Trophoblast cell (in vitro differentiated cells and primary cell): ENCODE results near the gene ACSL5.
A peak's percentile ranks its signal among the peaks of the same experiment; 100 is the strongest.

ENCODE experiments used
- DNase-seq, 2 donors: peaks; one replicate each; pipeline ENCODE4 v3.0.0-alpha.2; 2016
- H2AFZ ChIP-seq: 2 replicates; pipeline ENCODE4 v1.6.1; 2013; ENCODE audit warnings: low read length, moderate library complexity, mild to moderate bottlenecking; ENCODE audit not compliant: insufficient read depth, poor library complexity
- H2AK5ac ChIP-seq: 2 replicates; pipeline ENCODE4 v1.6.1; 2013; ENCODE audit warnings: mild to moderate bottlenecking, low read length
- H2BK120ac ChIP-seq: 2 replicates; pipeline ENCODE4 v1.6.1; 2013; ENCODE audit warnings: low read length, mild to moderate bottlenecking, moderate library complexity; ENCODE audit not compliant: insufficient read depth, poor library complexity
- H2BK12ac ChIP-seq: 2 replicates; pipeline ENCODE4 v1.6.1; 2013; ENCODE audit warnings: mild to moderate bottlenecking, low read length, moderate library complexity
- H2BK5ac ChIP-seq: 2 replicates; pipeline ENCODE4 v1.6.1; 2013; ENCODE audit warnings: low read length, low read depth, moderate library complexity, mild to moderate bottlenecking; ENCODE audit not compliant: poor library complexity
- H3K14ac ChIP-seq: 2 replicates; pipeline ENCODE4 v1.6.1; 2013; ENCODE audit warnings: mild to moderate bottlenecking, low read length
- H3K18ac ChIP-seq: 2 replicates; pipeline ENCODE4 v1.6.1; 2013; ENCODE audit warnings: mild to moderate bottlenecking, low read length
- H3K23ac ChIP-seq: 2 replicates; pipeline ENCODE4 v1.6.1; 2013; ENCODE audit warnings: low read length
- H3K27ac ChIP-seq: 2 replicates; pipeline ENCODE4 v1.5.1; 2013; ENCODE audit warnings: low read depth, mild to moderate bottlenecking, inconsistent platforms, low read length, moderate library complexity
- H3K27me3 ChIP-seq: 2 replicates; pipeline ENCODE4 v1.6.1; 2013; ENCODE audit warnings: inconsistent platforms, mild to moderate bottlenecking, low read length, moderate library complexity; ENCODE audit not compliant: insufficient read depth
- H3K36me3 ChIP-seq, 2 experiments: 1 replicate in 1 of 2; 2 replicates in 1 of 2; pipeline ENCODE4 v1.6.1; 2013; ENCODE audit warnings: low read length in 2 of 2, mild to moderate bottlenecking in 2 of 2, moderate library complexity in 1 of 2; ENCODE audit not compliant: insufficient read depth in 2 of 2, control insufficient read depth in 1 of 2
- H3K4ac ChIP-seq: 2 replicates; pipeline ENCODE4 v1.6.1; 2013; ENCODE audit warnings: low read depth, mild to moderate bottlenecking, low read length, moderate library complexity
- H3K4me1 ChIP-seq, 2 experiments: 1 replicate in 1 of 2; 2 replicates in 1 of 2; pipeline ENCODE4 v1.6.1; 2013; ENCODE audit warnings: low read length in 2 of 2, mild to moderate bottlenecking in 2 of 2, moderate library complexity in 1 of 2; ENCODE audit not compliant: insufficient read depth in 2 of 2, control insufficient read depth in 1 of 2
- H3K4me2 ChIP-seq: 2 replicates; pipeline ENCODE4 v1.6.1; 2013; ENCODE audit warnings: inconsistent platforms, mild to moderate bottlenecking, low read length, moderate library complexity
- H3K4me3 ChIP-seq: 2 replicates; pipeline ENCODE4 v1.5.1; 2013; ENCODE audit warnings: mild to moderate bottlenecking, low read depth, low read length, inconsistent platforms
- H3K79me1 ChIP-seq: one replicate; pipeline ENCODE4 v1.6.1; 2013; ENCODE audit warnings: low read length
- H3K79me2 ChIP-seq: 2 replicates; pipeline ENCODE4 v1.6.1; 2013; ENCODE audit warnings: low read length, mild to moderate bottlenecking; ENCODE audit not compliant: control insufficient read depth, insufficient read depth, poor library complexity
- H3K9ac ChIP-seq: 2 replicates; pipeline ENCODE4 v1.6.1; 2013; ENCODE audit warnings: mild to moderate bottlenecking, low read length
- H3K9me3 ChIP-seq: 2 replicates; pipeline ENCODE4 v1.6.1; 2013; ENCODE audit warnings: low read depth, mild to moderate bottlenecking, control low read depth, inconsistent platforms, low read length; ENCODE audit not compliant: insufficient read depth
- H4K12ac ChIP-seq: 2 replicates; pipeline ENCODE4 v1.6.1; 2013; ENCODE audit warnings: low read depth, mild to moderate bottlenecking, low read length, moderate library complexity
- H4K8ac ChIP-seq: 2 replicates; pipeline ENCODE4 v1.6.1; 2013; ENCODE audit warnings: low read depth, mild to moderate bottlenecking, low read length, moderate library complexity
- H4K91ac ChIP-seq: one replicate; pipeline ENCODE4 v1.6.1; 2013; ENCODE audit warnings: low read depth, mild to moderate bottlenecking, low read length, moderate library complexity
- WGBS: extraction: QIAGEN DNeasy Blood & Tissue Kit; methylation state at CpG from one replicate; pipeline ENCODE4 v1.1.7; 2013; ENCODE audit warnings: missing lambda C conversion rate; ENCODE audit not compliant: insufficient read length, insufficient coverage; ENCODE audit errors: extremely low coverage; 5-methylcytosine and 5-hydroxymethylcytosine counted together

ACSL5 gene

GRCh38 chr10:112426111-112426510, 52.2 kb downstream of the ACSL5 start:
- no peak overlapping the region for H2BK12ac ChIP-seq
- H2BK5ac ChIP-seq, result no peak overlapping the region
- H4K12ac ChIP-seq, result no peak overlapping the region
- WGBS, result no CpG with 5 or more reads among the region's 2 CpGs
- no peaks in the 10 kb centered on the region for H3K79me2 ChIP-seq
- no peak overlapping the region for H3K23ac ChIP-seq
- no peak overlapping the region for H3K9ac ChIP-seq
- no peak overlapping the region for H4K91ac ChIP-seq
- no peak overlapping the region for H3K4me2 ChIP-seq
- no peaks in the 10 kb centered on the region for H3K4me1 ChIP-seq
- no peak overlapping the region for H2AK5ac ChIP-seq
- DNase-seq, result no peak
- H3K27ac ChIP-seq, result no peak overlapping the region
- no peak overlapping the region for H2BK120ac ChIP-seq
- H3K18ac ChIP-seq, result no peak overlapping the region
- H2AFZ ChIP-seq, result no peak overlapping the region
- H3K4ac ChIP-seq, result no peak overlapping the region
- no peak overlapping the region for H3K4me3 ChIP-seq
- no peaks in the 10 kb centered on the region for H3K79me1 ChIP-seq
- no peak overlapping the region for H4K8ac ChIP-seq
- H3K36me3 ChIP-seq, result peaks cover 0 to 9% of the 10 kb centered on the region in 2 experiments
- H3K9me3 ChIP-seq, result no peaks in the 10 kb centered on the region
- no peak overlapping the region for H3K14ac ChIP-seq
- H3K27me3 ChIP-seq, result no peaks in the 10 kb centered on the region

- Histone ChIP-seq H3K4ac (no peak overlapping the region), H3K27ac (no peak overlapping the region), H2AK5ac (no peak overlapping the region), H2BK5ac (no peak overlapping the region), H2AFZ (no peak overlapping the region), H3K79me1 (no peaks in the 10 kb centered on the region), H3K18ac (no peak overlapping the region), H3K4me3 (no peak overlapping the region), H2BK120ac (no peak overlapping the region), H3K14ac (no peak overlapping the region), H3K27me3 (no peaks in the 10 kb centered on the region), H3K23ac (no peak overlapping the region), H3K4me2 (no peak overlapping the region), H3K4me1 (no peaks in the 10 kb centered on the region), H3K9me3 (no peaks in the 10 kb centered on the region), H3K79me2 (no peaks in the 10 kb centered on the region), H3K9ac (no peak overlapping the region), H4K8ac (no peak overlapping the region), H4K91ac (no peak overlapping the region), H4K12ac (no peak overlapping the region), H2BK12ac (no peak overlapping the region), H3K36me3 (peaks cover 0 to 17% of the 10 kb centered on the region in 2 experiments)
- DNase-seq, result peak; percentile 32 to 70
- WGBS, result 100% methylated on average over 2 of the region's 3 CpGs
These were observed 55.2 kb downstream of the ACSL5 start for GRCh38 chr10:112429147-112429546.

GRCh38 chr10:112429654-112430230, 55.8 kb downstream of the ACSL5 start:
- Histone ChIP-seq H3K9ac (no peak overlapping the region), H2BK12ac (no peak overlapping the region), H2BK5ac (no peak overlapping the region), H4K8ac (no peak overlapping the region), H2AFZ (no peak overlapping the region), H3K27me3 (no peaks in the 10 kb centered on the region), H2BK120ac (no peak overlapping the region), H3K9me3 (no peaks in the 10 kb centered on the region), H3K23ac (no peak overlapping the region), H3K4me3 (no peak overlapping the region), H3K27ac (no peak overlapping the region), H3K4me2 (no peak overlapping the region), H3K4me1 (no peaks in the 10 kb centered on the region), H4K12ac (no peak overlapping the region), H3K36me3 (peaks cover 0 to 18% of the 10 kb centered on the region in 2 experiments), H3K18ac (no peak overlapping the region), H3K14ac (no peak overlapping the region), H3K79me2 (no peaks in the 10 kb centered on the region), H3K4ac (no peak overlapping the region), H4K91ac (no peak overlapping the region), H2AK5ac (no peak overlapping the region), H3K79me1 (no peaks in the 10 kb centered on the region)
- DNase-seq, result no peak
- no CpG with 5 or more reads among the region's 15 CpGs for WGBS

- H3K18ac ChIP-seq, result no peak overlapping the region
- H3K79me1 ChIP-seq, result no peaks in the 10 kb centered on the region
- H3K4me3 ChIP-seq, result no peak overlapping the region
- H3K9ac ChIP-seq, result no peak overlapping the region
- no CpG with 5 or more reads among the region's 2 CpGs for WGBS
- H2BK5ac ChIP-seq, result no peak overlapping the region
- no peak overlapping the region for H3K27ac ChIP-seq
- H3K4ac ChIP-seq, result no peak overlapping the region
- H2AK5ac ChIP-seq, result no peak overlapping the region
- H4K12ac ChIP-seq, result no peak overlapping the region
- H2AFZ ChIP-seq, result no peak overlapping the region
- H3K79me2 ChIP-seq, result no peaks in the 10 kb centered on the region
- no peak overlapping the region for H2BK120ac ChIP-seq
- H3K23ac ChIP-seq, result no peak overlapping the region
- no peak overlapping the region for H4K91ac ChIP-seq
- no peaks in the 10 kb centered on the region for H3K4me1 ChIP-seq
- no peak for DNase-seq
- H3K36me3 ChIP-seq, result peaks cover 1 to 23% of the 10 kb centered on the region in 2 experiments
- H3K9me3 ChIP-seq, result no peaks in the 10 kb centered on the region
- no peak overlapping the region for H2BK12ac ChIP-seq
- H4K8ac ChIP-seq, result no peak overlapping the region
- H3K14ac ChIP-seq, result no peak overlapping the region
- H3K4me2 ChIP-seq, result no peak overlapping the region
- H3K27me3 ChIP-seq, result no peaks in the 10 kb centered on the region
These were observed 59.2 kb downstream of the ACSL5 start for GRCh38 chr10:112433136-112433535.
